ENCODE measurements around the gene TEX12.

DNA sequence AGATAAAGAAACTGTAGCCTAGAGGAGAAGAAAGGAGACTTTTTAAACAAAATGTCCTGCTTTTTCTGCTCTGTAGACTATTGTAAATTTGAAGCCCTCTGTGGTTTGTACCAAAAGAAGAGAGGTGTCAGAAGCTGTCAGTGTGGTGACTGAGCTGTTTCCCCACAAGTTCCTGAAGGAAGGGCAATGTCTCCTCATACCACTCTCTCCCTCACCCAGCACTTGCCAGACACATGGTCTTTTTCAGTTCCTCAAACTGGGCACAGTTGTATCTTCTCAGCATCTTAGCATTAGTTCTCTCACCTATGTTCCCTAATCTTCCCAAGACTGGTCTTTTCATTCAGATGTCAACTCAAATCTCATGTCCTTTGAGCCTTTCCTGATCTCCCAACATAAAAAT, 12.4 kb downstream of the TEX12 start:
- TF ChIP-seq, protein P1, sequence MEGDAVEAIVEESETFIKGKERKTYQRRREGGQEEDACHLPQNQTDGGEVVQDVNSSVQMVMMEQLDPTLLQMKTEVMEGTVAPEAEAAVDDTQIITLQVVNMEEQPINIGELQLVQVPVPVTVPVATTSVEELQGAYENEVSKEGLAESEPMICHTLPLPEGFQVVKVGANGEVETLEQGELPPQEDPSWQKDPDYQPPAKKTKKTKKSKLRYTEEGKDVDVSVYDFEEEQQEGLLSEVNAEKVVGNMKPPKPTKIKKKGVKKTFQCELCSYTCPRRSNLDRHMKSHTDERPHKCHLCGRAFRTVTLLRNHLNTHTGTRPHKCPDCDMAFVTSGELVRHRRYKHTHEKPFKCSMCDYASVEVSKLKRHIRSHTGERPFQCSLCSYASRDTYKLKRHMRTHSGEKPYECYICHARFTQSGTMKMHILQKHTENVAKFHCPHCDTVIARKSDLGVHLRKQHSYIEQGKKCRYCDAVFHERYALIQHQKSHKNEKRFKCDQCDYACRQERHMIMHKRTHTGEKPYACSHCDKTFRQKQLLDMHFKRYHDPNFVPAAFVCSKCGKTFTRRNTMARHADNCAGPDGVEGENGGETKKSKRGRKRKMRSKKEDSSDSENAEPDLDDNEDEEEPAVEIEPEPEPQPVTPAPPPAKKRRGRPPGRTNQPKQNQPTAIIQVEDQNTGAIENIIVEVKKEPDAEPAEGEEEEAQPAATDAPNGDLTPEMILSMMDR (IDR thresholded peaks at IDR 0.05), result no peak
- TF ChIP-seq POLR2A (IDR thresholded peaks at IDR 0.05) (no peak), EP300 (IDR thresholded peaks at IDR 0.05) (no peak)
